ENCODE measurements around the gene CFAP206.

CFAP206 gene

DNA sequence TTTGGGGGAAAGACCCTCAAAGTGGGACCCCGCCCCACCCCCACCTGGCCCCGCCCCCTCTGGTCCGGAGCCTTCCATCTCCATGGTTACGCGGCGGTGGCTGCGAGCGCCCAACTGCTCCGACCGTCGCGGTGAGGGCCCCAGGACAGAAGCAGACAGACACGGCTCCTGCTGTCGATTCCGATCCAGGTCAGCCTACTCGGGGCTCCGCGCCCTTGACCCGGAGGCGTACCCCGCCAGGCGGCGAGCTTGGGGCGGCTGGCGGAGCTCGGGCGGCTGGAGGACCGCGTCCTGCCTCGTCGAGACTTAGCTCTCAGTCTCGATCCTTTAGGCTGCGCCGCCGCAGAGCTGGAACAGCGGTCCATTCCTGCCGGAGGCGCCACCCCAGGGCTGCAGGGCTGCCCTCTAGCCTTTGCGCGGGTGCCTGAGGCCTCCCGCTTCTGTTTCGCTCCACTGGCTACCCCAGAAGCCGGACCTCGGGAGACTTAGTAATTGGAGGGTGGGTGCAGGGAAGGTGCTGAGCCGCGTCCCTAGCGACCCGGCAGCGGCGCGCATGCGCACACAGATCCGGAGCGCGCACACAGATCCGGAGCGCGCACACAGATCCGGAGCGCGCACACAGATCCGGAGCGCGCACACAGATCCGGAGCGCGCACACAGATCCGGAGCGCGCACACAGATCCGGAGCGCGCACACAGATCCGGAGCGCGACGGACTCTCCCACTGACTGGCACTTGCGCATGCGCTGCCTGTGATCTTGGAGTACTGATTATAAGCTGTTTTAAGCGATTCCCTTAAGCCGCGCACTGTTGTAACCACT, at the start of gene CFAP206:
CFAP206 (plus strand) TSS at position 72 of the 820 bp plus-strand sequence. CDS start 1,868 bp downstream, outside the sequence.
- peak; percentile 93 for DNase-seq

DNA sequence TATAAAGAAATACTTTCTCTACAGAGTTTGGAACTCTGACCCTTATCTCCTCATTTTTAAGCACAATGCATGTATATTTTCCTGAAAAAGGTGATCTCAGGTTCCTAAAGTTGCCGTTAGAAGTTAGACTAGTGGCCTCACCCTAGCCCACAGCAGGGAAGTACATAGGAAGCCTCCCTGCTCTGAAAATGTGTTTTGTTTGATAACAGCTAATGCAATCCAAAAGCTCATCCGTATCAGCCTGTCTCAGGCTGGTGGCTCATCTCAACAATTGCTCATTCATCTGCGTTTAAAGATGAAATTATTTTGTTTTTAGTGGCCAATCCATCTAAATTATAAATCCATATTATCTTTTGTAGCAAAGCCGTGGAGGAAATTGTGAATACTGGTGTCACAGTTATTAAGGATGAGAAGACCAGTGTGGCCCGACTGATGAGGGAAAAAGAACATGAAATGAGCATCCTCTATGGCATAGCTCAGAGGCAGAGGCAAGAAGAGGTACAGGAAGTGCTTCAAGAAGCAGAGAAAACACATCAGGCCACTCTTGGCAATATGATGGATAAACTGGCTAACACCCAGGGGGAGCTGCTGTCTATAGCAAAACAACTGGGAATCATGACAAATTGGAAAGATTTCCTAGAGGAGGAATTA, 43.0 kb upstream of the CFAP206 start:
- DNase-seq, result peak; percentile 89

GRCh38 chr6:87366072-87366827, 41.5 kb upstream of the CFAP206 start:
- peak; percentile 3 for DNase-seq

- DNase-seq, result no peak
These were observed 40.9 kb upstream of the CFAP206 start for GRCh38 chr6:87366899-87367298.

DNA sequence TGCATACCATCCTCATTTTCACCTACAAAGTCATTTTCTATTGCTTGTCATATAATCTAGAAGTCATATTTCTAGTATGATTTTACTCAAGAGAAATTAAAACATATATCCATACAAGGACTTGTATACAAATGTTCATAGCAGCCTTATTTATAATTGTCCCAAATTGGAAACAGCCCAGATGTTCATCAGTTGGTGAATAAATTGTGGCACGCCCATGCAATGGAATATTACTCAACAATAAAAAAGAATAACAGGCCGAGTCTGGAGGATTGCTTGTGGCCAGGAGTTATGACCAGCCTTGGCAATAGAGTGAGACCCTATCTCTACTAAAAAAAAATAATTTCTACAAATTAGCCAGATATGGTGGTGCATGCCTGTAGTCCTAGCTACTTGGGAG, 34.4 kb upstream of the CFAP206 start:
- DNase-seq, result no peak

GRCh38 chr6:87375315-87375714, 32.5 kb upstream of the CFAP206 start:
- no peak for DNase-seq

GRCh38 chr6:87376643-87377042, 31.1 kb upstream of the CFAP206 start:
- no peak for DNase-seq

DNA sequence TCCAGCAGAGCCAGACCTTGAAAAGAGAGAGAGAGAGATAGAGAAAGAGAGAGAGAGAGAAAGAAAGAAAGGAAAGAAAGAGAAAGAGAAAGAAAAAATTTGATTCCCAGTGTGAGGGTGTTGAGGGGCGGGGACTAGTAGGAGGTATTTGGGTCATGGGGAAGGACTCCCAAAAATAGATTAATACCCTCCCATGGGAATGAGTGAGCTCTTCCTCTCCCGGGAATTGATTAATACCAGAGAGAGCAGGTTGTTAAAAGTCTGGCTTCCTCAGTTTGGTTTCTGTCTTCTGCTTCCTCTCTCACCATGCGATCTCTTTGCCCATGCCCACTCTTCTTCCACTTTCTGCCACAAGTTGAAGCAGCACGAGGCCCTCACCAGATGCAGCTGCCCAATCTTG, 28.8 kb upstream of the CFAP206 start:
- DNase-seq, result no peak

DNA sequence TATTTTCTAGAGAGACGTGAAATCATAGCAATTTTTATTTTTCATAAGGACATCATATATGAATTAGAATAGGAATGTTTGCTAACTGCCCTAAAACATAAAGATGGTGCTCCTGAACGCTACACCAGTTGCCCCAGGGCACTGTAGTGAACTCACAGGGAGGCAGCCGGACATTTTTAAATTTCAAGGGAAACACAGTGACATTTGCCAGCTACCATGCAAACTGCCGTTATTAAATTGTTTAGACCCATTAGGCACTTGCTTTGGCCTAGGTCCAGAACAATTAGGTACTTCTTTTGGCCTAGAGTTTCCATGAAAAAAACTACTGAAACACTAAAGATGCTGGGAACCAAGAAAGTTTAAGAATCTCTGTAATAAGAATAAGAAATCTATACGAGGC, 24.9 kb upstream of the CFAP206 start:
- DNase-seq, result no peak

GRCh38 chr6:87384038-87384437, 23.7 kb upstream of the CFAP206 start:
- no peak for DNase-seq

DNA sequence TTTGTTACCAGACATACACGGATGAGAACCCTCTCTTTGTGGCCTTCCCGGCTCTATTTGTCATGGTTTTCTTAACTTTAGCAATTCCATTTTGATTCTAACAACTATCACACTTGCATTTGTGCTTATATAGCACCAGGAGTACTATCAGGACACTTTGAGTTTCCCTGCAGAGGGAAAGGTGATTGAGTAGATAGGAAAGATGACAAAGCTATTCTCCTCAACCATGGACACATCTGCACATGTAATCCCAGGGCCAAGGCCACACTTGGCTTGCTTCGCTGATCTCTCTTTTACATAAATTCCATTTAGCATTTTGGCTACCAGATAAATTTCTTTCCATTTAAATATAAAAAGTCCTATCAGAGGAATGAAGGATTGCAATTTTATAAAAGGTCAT, 23.3 kb upstream of the CFAP206 start:
- DNase-seq, result no peak

GRCh38 chr6:87391334-87391733, 16.4 kb upstream of the CFAP206 start:
- peak; percentile 74 for DNase-seq

DNA sequence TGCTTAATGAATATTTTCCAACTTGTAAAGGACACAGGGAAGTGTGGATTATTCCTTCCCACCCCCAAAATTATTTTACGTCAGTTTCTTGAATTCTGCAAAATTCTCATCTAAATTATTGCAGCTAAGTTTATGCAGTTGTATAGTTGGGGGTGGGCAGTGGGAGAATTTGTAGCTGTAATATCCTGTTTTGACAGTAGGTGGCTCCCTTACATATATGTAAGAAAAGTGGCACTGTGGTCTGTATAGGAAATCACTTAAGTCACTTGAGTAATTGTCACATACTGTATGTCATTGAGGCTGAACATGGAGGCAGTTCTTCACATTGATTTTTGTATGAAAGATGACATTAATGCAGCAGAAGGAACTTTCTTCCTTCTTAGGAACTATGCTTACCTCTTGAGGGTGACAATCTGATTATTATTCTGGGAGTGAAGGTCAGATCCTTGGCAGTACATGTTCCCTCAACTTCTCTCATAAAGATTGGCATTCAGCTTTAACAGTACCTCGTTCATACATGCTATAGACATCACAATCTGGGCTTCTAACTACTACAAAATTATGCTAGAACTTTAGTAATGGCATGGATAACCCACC, 14.6 kb upstream of the CFAP206 start:
- DNase-seq, result peak; percentile 90

- DNase-seq, result no peak
These were observed 12.3 kb upstream of the CFAP206 start for GRCh38 chr6:87395431-87395830.

GRCh38 chr6:87396595-87397392, 11.0 kb upstream of the CFAP206 start:
- peak; percentile 76 for DNase-seq

DNA sequence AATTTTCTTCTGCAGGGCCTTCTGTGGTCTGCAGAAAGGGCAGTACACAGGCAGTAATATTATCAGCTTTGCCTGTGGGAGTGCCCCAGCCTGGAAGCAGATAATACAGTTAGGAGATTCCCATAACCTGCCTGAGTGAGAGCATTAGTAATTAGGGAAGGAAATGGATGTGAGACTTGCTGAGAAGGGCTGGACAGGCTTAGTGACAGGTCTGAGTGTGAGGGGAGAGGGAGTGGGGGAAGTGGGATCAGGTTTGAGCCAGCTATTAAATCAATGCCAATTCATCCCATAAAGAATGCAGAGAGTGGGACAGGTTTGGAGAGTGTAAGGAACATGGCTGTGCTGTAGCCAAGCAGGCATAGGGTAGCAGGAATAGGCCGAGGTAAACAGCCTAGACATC, 10.1 kb upstream of the CFAP206 start:
- no peak for DNase-seq

DNA sequence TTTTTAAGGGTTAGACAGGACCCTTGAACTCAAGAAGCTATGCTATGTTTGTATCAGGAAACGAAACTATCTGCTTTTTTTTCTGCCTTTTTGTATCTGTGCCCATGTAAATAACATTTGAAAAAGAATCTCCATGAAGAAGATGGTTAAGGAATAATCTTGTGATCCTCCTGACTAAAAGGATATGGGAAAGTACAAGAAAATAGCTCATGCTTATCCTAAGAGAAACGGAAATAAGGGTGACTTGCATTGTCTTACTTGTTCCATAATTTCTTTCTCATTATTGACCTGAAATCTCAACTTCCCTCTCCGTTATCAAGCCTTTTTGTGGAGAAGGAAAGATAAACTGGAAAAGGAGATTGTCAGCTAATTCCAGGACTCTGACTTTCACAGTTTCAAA, 5.9 kb upstream of the CFAP206 start:
- DNase-seq, result no peak

DNA sequence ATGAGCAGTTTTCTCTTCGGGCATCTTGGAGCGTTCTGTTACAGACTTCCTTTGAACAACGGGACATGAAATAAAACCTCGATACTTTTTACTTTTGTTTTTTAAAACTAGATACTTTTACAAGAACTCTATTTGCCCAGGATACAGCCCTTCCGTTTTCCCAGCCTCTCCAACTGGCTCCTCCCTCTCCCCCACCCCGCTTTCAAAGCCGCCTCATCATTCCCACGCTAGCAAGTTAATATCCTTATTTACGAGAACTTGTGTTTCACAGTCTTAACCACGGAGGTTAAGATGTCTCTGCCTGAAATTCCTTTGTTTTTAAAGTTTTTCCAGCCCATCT, 241 bp upstream of the CFAP206 start:
- no peak for DNase-seq

GRCh38 chr6:87408721-87409155, 966 bp downstream of the CFAP206 start:
- DNase-seq, result no peak

- no peak for DNase-seq
These were observed 11.5 kb downstream of the CFAP206 start for GRCh38 chr6:87419266-87419665.

DNA sequence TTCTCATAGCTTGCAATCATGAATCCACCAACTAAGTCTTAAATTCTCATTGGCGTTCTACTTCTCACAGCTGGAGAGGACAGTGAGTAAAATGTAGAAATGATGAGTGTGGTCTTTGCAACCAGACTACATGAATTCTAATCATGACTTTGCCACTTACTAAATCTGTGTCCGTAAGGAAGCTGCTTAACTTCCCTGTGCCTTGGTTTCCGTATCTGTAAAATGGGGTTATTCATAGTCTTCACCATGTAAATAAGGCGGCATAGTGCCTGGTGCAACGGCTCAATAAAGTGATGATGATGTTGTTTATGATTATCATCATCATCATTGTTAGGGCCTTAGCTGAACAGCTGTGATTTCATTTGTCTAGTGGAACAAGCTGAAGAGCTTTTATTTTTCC, 12.6 kb downstream of the CFAP206 start:
- DNase-seq, result no peak

- no peak for DNase-seq
These were observed 13.8 kb downstream of the CFAP206 start for GRCh38 chr6:87421576-87421975.

- no peak for DNase-seq
These were observed 19.0 kb downstream of the CFAP206 start for GRCh38 chr6:87426789-87427188.

Data from hematopoietic multipotent progenitor cell treated with erythropoietin and hydrocortisone succinate and interleukin-3 and kit ligand, for 4 days (in vitro differentiated cells).